ENCODE data around the gene SFT2D3.

Gene SFT2D3

GRCh38 chr2:127706215-127706990 lies 5.1 kb downstream of the SFT2D3 start:
- DNase-seq (ENCODE audit: low read depth in 2 of 2) = no peak

GRCh38 chr2:127707890-127708648 lies 6.8 kb downstream of the SFT2D3 start:
- no peak for DNase-seq (ENCODE audit: low read depth in 2 of 2)

GRCh38 chr2:127709336-127709735 lies 8.0 kb downstream of the SFT2D3 start:
- no peak for DNase-seq (ENCODE audit: low read depth in 2 of 2)

- DNase-seq (ENCODE audit: low read depth in 2 of 2) = no peak
These were observed 11.7 kb downstream of the SFT2D3 start for GRCh38 chr2:127712999-127713398.

- DNase-seq (ENCODE audit: low read depth in 2 of 2) = no peak
These were observed 12.3 kb downstream of the SFT2D3 start for GRCh38 chr2:127713562-127713961.

- no peak for DNase-seq (ENCODE audit: low read depth in 2 of 2)
These were observed 14.6 kb downstream of the SFT2D3 start for GRCh38 chr2:127715778-127716449.

GRCh38 chr2:127718271-127718670 lies 17.0 kb downstream of the SFT2D3 start:
- no peak for DNase-seq (ENCODE audit: low read depth in 2 of 2)

- DNase-seq (ENCODE audit: low read depth in 2 of 2) = no peak
These were observed 18.3 kb downstream of the SFT2D3 start for GRCh38 chr2:127719301-127720218.

GRCh38 chr2:127721311-127721977 lies 20.1 kb downstream of the SFT2D3 start:
- DNase-seq (ENCODE audit: low read depth in 2 of 2) = no peak

GRCh38 chr2:127721978-127722355 lies 20.7 kb downstream of the SFT2D3 start:
- DNase-seq (ENCODE audit: low read depth in 2 of 2) = no peak

- no peak for DNase-seq (ENCODE audit: low read depth in 2 of 2)
These were observed 21.5 kb downstream of the SFT2D3 start for GRCh38 chr2:127722807-127723206.

GRCh38 chr2:127726158-127726880 lies 25.0 kb downstream of the SFT2D3 start:
- DNase-seq (ENCODE audit: low read depth in 2 of 2) = no peak

GRCh38 chr2:127733113-127733815 lies 32.0 kb downstream of the SFT2D3 start:
- DNase-seq (ENCODE audit: low read depth in 2 of 2) = no peak

GRCh38 chr2:127733816-127734537 lies 32.7 kb downstream of the SFT2D3 start:
- DNase-seq (ENCODE audit: low read depth in 2 of 2) = no peak

- no peak for DNase-seq (ENCODE audit: low read depth in 2 of 2)
These were observed 33.7 kb downstream of the SFT2D3 start for GRCh38 chr2:127735044-127735443.

- DNase-seq (ENCODE audit: low read depth in 2 of 2) = no peak
These were observed 34.5 kb downstream of the SFT2D3 start for GRCh38 chr2:127735537-127736399.

GRCh38 chr2:127737892-127738291 lies 36.6 kb downstream of the SFT2D3 start:
- no peak for DNase-seq (ENCODE audit: low read depth in 2 of 2)

- no peak for DNase-seq (ENCODE audit: low read depth in 2 of 2)
These were observed 38.5 kb downstream of the SFT2D3 start for GRCh38 chr2:127739800-127740199.

All from stimulated activated CD8-positive, alpha-beta memory T cell treated with anti-CD3 and anti-CD28 coated beads, Interleukin-7, amount 100 ng/mL, for 4 hours (primary cell).